HepG2 (cell line): Measurements from ENCODE around the gene ANAPC2. TPM values are rescaled to one million over a fixed set of nuclear protein-coding genes. Genes with fewer than 3 reads are reported as not detected.
A peak's percentile ranks its signal among the peaks of the same experiment; 100 is the strongest.

Source experiments
- EHMT2 ChIP-seq: fragments of 200-600 bp; sonication (generic); IDR thresholded peaks from 2 replicates; pipeline ENCODE4 v1.7.0; 2017; ENCODE audit warnings: antibody characterized with exemption, low read depth, low read length, borderline replicate concordance
- HNF4G ChIP-seq, 2 experiments: sonication (generic) in 1 of 2; formaldehyde crosslinking in 1 of 2; IDR thresholded peaks; 2 replicates each; pipeline versions ENCODE4 v1.4.0 to v1.6.1; 2011 to 2020; ENCODE audit warnings: borderline replicate concordance in 2 of 2, low read depth in 2 of 2, mild to moderate bottlenecking in 2 of 2, low read length in 1 of 2, missing genetic modification reagents in 1 of 2, moderate library complexity in 1 of 2
- HOXA7 ChIP-seq: sonication (generic); formaldehyde crosslinking; IDR thresholded peaks from 2 replicates; pipeline ENCODE4 v1.8.1; 2022; ENCODE audit warnings: mild to moderate bottlenecking, missing genetic modification reagents, moderate library complexity
- KIAA2018 ChIP-seq: sonication (generic); formaldehyde crosslinking; IDR thresholded peaks from 2 replicates; pipeline ENCODE4 v1.5.0; 2020; ENCODE audit warnings: mild to moderate bottlenecking, missing genetic modification reagents, borderline replicate concordance
- TRAFD1 ChIP-seq: sonication (generic); formaldehyde crosslinking; IDR thresholded peaks from 2 replicates; pipeline ENCODE4 v1.5.1; 2020; ENCODE audit warnings: missing genetic modification reagents, mild to moderate bottlenecking, borderline replicate concordance
- ZBTB20 ChIP-seq: sonication (generic); formaldehyde crosslinking; IDR thresholded peaks from 2 replicates; pipeline ENCODE4 v1.8.1; 2023; ENCODE audit warnings: missing genetic modification reagents, low read depth, mild to moderate bottlenecking, borderline replicate concordance
- ZNF275 ChIP-seq: sonication (generic); formaldehyde crosslinking; IDR thresholded peaks from 2 replicates; pipeline ENCODE4 v1.8.0; 2022; ENCODE audit warnings: missing genetic modification reagents, mild to moderate bottlenecking, inconsistent platforms, borderline replicate concordance
- ZNF468 ChIP-seq: sonication (generic); formaldehyde crosslinking; IDR thresholded peaks from 2 replicates; pipeline ENCODE4 v1.8.0; 2022; ENCODE audit warnings: mild to moderate bottlenecking, moderate library complexity, missing genetic modification reagents
- ZNF549 ChIP-seq: sonication (generic); formaldehyde crosslinking; IDR thresholded peaks from 2 replicates; pipeline ENCODE4 v1.5.0; 2020; ENCODE audit warnings: missing genetic modification reagents
- polyA plus RNA-seq, 8 experiments: library from polyadenylated mRNA; depleted of rRNA in 3 of 8; stranded (reverse) in 7 of 8; unstranded in 1 of 8; fragments of >200 nt; fragmentation: Illumina TruSeq in 4 of 8; extraction: Trizol in 4 of 8; gene quantifications; 2 replicates each; pipeline versions ENCODE4 v1.2.1 to v1.2.3, GENCODE V29; 2011 to 2016; ENCODE audit warnings: low read depth in 4 of 8, missing spikeins in 1 of 8, mixed read lengths in 1 of 8; ENCODE audit not compliant: insufficient read depth in 1 of 8
- total RNA-seq, 5 experiments: library from RNA; depleted of rRNA; stranded (reverse); fragments of >200 nt; fragmentation: Illumina TruSeq; extraction: Trizol; gene quantifications; 2 replicates each; pipeline ENCODE4 v1.2.3, GENCODE V29; 2016; ENCODE audit warnings: low read depth in 1 of 5
- TF ChIP-seq, protein P1 (sequence below): sonication (generic); formaldehyde crosslinking; conservative IDR thresholded peaks from 2 replicates; pipeline ENCODE4 v1.8.1; 2023; ENCODE audit warnings: missing genetic modification reagents
- TF ChIP-seq, protein P2 (sequence below): sonication (generic); formaldehyde crosslinking; IDR thresholded peaks from 2 replicates; pipeline ENCODE4 v1.5.0; 2020; ENCODE audit warnings: mild to moderate bottlenecking, missing genetic modification reagents

The ANAPC2 gene
- total and polyA plus RNA-seq, 2 of the 13 experiments (the other 11 are each of a cell fraction or from before 2014, with no cell fraction given) = 12.3 to 15.4 TPM

- TF ChIP-seq KIAA2018 = no peak
- TF ChIP-seq, protein P1, sequence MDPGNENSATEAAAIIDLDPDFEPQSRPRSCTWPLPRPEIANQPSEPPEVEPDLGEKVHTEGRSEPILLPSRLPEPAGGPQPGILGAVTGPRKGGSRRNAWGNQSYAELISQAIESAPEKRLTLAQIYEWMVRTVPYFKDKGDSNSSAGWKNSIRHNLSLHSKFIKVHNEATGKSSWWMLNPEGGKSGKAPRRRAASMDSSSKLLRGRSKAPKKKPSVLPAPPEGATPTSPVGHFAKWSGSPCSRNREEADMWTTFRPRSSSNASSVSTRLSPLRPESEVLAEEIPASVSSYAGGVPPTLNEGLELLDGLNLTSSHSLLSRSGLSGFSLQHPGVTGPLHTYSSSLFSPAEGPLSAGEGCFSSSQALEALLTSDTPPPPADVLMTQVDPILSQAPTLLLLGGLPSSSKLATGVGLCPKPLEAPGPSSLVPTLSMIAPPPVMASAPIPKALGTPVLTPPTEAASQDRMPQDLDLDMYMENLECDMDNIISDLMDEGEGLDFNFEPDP (CRISPR knock-in tag) = no peak
- no peak for TF ChIP-seq ZNF275 (CRISPR knock-in tag)
- TF ChIP-seq TRAFD1 = no peak
- TF ChIP-seq, protein P2, sequence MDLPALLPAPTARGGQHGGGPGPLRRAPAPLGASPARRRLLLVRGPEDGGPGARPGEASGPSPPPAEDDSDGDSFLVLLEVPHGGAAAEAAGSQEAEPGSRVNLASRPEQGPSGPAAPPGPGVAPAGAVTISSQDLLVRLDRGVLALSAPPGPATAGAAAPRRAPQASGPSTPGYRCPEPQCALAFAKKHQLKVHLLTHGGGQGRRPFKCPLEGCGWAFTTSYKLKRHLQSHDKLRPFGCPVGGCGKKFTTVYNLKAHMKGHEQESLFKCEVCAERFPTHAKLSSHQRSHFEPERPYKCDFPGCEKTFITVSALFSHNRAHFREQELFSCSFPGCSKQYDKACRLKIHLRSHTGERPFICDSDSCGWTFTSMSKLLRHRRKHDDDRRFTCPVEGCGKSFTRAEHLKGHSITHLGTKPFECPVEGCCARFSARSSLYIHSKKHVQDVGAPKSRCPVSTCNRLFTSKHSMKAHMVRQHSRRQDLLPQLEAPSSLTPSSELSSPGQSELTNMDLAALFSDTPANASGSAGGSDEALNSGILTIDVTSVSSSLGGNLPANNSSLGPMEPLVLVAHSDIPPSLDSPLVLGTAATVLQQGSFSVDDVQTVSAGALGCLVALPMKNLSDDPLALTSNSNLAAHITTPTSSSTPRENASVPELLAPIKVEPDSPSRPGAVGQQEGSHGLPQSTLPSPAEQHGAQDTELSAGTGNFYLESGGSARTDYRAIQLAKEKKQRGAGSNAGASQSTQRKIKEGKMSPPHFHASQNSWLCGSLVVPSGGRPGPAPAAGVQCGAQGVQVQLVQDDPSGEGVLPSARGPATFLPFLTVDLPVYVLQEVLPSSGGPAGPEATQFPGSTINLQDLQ (CRISPR knock-in tag) = no peak
- no peak for TF ChIP-seq ZNF549 (CRISPR knock-in tag)
- no peak for TF ChIP-seq ZNF468 (CRISPR knock-in tag)
- no peak for TF ChIP-seq ZBTB20 (CRISPR knock-in tag)
- no peak for TF ChIP-seq HOXA7 (CRISPR knock-in tag)
- TF ChIP-seq EHMT2 = no peak
- peak; percentile 49; the same call in 1 of the 2 replicates for TF ChIP-seq HNF4G (IDR thresholded peaks at IDR 0.05; ENCODE audit: borderline replicate concordance, low read depth, low read length)
- TF ChIP-seq HNF4G (CRISPR knock-in tag; IDR thresholded peaks at IDR 0.05; ENCODE audit: borderline replicate concordance, low read depth) = no peak
These were observed 33.2 kb upstream of the ANAPC2 start (continued) for GRCh38 chr9:137221506-137222111.
